MM.1S (cell line): Measurements from ENCODE around the gene CALD1.

Experiments used
- CTCF ChIP-seq: fragments of 300-600 bp; sonication (generic); IDR thresholded peaks from 2 replicates; pipeline ENCODE4 v1.5.1; 2016; ENCODE audit warnings: antibody characterized with exemption, low read length, mixed read lengths
- EZH2 ChIP-seq: fragments of 300-600 bp; sonication (generic); optimal IDR thresholded peaks from 2 replicates; pipeline ENCODE3; 2017; ENCODE audit warnings: low read depth, mild to moderate bottlenecking, antibody characterized with exemption, low read length, mixed read lengths

GRCh38 chr7:134991469-134992339 is 212.3 kb downstream of the CALD1 start:
- no peak for TF ChIP-seq CTCF
- TF ChIP-seq EZH2, result no peak
